GM12891 (cell line): Measurements from ENCODE around the gene PCARE.
"Not testable (repeated sequence)": the region's sequence is repeated elsewhere in the genome, so short reads cannot be mapped to it uniquely, and the experiment has no call there.

Experiments
- DNase-seq: peaks from one replicate; pipeline ENCODE4 v3.0.0; 2011; ENCODE audit warnings: low spot score; ENCODE audit not compliant: insufficient read length
- FAIRE-seq: peaks from 2 replicates; lab custom pipeline; 2011; peaks lifted over from hg19 to GRCh38; lab: Jason Lieb, UNC
- PAX5 ChIP-seq: IDR thresholded peaks from 2 replicates; pipeline ENCODE4 v1.6.1; 2011; ENCODE audit warnings: low read length, moderate library complexity, mild to moderate bottlenecking; ENCODE audit not compliant: insufficient read depth, severe bottlenecking
- POLR2A ChIP-seq: IDR thresholded peaks from 2 replicates; pipeline ENCODE4 v1.6.1; 2011; ENCODE audit warnings: low read depth, low read length, control low read depth
- POLR2AphosphoS5 ChIP-seq: IDR thresholded peaks from 2 replicates; pipeline ENCODE4 v1.6.1; 2011; ENCODE audit warnings: low read depth, low read length, control low read depth
- POU2F2 ChIP-seq: IDR thresholded peaks from 2 replicates; pipeline ENCODE4 v1.6.1; 2011; ENCODE audit warnings: low read depth, mild to moderate bottlenecking, control low read depth, low read length, moderate library complexity
- SPI1 ChIP-seq: IDR thresholded peaks from 2 replicates; pipeline ENCODE4 v1.6.1; 2011; ENCODE audit warnings: low read depth, low read length, control low read depth
- TAF1 ChIP-seq: IDR thresholded peaks from 2 replicates; pipeline ENCODE4 v1.6.1; 2011; ENCODE audit warnings: low read depth, low read length, control low read depth

The PCARE gene

DNA sequence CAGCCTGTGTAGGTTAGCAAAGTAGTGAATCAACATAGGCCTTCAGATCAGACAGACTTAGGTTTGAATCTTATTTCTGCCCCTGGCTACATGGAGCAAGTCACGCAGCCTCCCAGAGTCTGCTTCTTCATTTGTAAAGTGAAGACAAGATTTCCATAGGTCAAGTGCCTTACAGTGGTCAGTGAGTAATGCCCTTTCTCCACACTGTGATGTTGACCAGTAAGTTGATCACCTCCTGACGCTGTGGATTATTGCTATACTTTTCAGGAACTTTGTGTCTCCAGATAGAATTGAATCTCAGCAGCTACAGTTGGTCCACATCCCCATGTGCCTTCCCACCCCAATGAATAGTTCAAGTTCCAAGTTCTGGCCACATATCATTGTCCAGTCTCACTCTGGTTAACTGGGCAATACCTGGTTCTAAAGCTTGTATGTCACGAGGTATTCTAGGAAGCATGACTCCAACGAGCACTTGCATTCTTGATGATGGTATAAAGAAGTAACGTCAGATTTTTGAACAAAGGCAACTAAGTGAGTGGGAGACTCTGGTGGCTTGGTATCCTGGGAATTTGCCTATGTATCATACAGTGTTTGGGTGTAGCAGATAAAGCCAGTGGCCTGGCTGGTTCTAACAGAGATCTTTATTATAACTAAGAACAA lies 38.8 kb upstream of the PCARE start:
- DNase-seq (no peak), FAIRE-seq (no peak)
- TF ChIP-seq PAX5, result no peak
- no peak for TF ChIP-seq SPI1
- no peak for TF ChIP-seq TAF1
- TF ChIP-seq POU2F2, result no peak
- TF ChIP-seq POLR2AphosphoS5, result no peak
- TF ChIP-seq POLR2A, result no peak

DNA sequence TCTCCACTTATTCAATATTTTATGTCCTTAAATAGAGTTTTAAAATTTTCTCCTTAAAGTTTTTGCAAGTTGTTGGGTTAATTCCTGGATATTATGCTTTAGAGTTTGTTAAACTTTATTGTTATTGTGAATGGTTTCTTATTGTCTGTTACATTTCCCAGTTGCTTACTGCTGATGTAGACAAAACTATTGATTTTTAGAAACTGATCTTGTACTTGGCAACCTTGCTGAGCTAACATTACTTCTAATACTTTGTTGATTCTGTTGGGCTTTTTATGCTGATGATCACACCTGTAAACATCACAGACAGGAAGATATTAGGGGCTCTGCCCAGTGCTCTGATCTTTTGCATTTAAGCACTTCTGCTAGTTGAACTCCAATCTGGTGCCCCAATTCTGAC lies 38.1 kb upstream of the PCARE start:
- DNase-seq, result no peak
- FAIRE-seq, result no peak
- TF ChIP-seq SPI1 (no peak), POU2F2 (no peak), PAX5 (no peak), TAF1 (no peak), POLR2A (no peak), POLR2AphosphoS5 (no peak)

DNA sequence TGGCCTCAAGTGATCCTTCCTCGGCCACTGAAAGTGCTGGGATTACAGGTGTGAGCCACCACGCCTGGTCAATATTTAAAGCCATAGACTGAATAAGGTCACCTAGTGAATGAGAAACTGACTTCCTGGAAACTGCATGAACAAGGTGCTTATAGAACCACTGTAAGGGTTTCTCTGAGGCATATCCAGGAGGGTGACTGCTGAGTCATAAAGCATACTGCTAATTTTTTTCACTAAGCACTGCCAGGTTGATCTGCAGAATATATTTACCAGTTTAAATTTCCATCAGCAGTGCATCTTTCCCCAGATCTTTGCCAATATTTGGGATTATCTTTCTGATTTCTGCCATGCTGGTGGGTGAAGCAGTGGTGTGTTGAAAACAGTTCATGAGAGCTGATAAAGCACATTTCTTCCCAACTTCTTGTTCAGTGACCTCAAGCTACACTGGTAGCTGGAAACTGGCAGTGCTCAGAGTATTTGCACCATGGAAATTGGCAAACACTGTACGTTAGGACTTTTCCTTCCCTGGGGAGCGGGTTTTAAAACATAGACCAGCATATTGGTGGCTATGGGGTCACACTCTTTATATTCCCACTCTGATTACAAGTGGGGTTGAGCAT lies 36.7 kb upstream of the PCARE start:
- no peak for TF ChIP-seq POLR2AphosphoS5
- no peak for TF ChIP-seq TAF1
- no peak for DNase-seq
- peak; percentile 63 for FAIRE-seq

DNA sequence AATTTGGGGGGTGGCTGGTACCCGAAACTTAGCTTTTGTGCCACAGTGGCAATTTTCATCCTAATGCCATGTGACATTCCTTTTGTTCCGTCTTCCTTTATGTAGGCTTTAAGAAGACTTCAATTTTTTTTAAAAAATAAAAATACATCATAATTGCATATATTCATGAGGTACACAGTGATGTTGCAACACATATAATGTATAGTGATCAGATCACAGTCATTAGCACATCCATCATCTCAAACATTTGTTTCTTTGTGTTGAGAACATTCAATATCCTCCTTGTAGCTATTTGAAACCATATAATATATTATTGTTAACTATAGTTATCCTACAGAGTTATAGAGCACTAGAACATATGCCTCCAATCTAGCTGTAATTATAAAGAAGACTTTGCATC lies 34.9 kb upstream of the PCARE start:
- no peak for TF ChIP-seq POLR2A
- no peak for TF ChIP-seq SPI1
- no peak for TF ChIP-seq POU2F2
- TF ChIP-seq POLR2AphosphoS5, result no peak
- TF ChIP-seq TAF1, result no peak
- TF ChIP-seq PAX5, result no peak
- FAIRE-seq, result no peak
- no peak for DNase-seq

DNA sequence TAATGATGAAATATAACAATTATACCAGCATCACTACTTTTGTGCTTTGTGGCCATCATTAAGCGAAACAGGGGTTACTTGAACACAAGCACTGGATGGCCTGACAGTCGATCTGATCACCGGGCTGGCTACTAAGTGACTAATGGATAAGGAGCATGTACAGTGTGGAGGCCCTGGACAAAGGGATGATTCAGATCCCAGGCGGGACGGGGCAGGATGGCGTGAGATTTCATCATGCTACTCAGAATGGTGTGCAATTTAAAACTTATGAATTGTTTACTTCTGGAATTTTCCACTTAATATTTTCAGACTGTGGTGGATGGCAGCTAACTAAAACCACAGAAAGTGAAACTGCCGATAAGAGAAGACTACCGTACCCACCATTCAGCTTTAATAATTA lies 33.9 kb upstream of the PCARE start:
- DNase-seq (no peak), FAIRE-seq (no peak)
- TF ChIP-seq POLR2A (no peak), TAF1 (no peak), POU2F2 (no peak), SPI1 (no peak)

DNA sequence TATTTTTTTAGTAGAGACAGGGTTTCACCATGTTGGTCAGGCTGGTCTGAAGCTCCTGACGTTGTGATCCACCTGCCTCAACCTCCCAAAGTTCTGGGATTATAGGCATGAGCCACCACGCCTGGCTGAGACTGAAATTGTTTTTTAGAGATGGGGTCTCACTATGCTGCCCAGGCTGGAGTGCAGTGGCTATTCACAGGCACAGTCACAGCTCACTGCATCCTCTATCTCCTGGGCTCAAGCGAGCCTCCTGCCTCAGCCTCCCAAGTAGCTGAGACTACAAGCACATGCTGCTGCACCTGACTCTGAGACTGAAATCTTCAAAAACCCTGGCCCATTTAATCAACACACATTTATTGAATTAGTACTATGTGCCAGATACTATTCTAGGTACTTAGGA lies 33.2 kb upstream of the PCARE start:
- not testable (repeated sequence) for FAIRE-seq, DNase-seq

DNA sequence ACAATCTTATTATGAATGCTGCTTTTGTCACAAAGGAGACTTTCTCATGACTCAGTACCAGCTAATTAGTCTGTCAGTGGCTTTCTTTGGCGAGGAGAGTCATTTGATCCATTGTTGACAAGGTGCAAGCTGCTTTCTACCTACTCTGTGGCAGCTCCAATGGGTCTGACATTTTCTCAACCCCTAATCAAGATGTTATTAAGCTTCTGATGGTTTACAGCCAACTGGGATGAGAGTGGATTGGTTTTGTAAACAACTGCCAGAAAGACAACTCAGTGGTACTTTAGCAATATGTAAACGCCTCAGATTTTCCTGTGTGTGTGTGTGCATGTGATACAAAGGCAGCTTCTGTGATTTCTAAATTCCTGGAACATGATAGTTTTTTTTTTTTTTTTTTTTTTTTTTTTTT lies 32.7 kb upstream of the PCARE start:
- FAIRE-seq (no peak), DNase-seq (no peak)
- TF ChIP-seq SPI1 (no peak), PAX5 (no peak), TAF1 (no peak), POLR2A (no peak)

DNA sequence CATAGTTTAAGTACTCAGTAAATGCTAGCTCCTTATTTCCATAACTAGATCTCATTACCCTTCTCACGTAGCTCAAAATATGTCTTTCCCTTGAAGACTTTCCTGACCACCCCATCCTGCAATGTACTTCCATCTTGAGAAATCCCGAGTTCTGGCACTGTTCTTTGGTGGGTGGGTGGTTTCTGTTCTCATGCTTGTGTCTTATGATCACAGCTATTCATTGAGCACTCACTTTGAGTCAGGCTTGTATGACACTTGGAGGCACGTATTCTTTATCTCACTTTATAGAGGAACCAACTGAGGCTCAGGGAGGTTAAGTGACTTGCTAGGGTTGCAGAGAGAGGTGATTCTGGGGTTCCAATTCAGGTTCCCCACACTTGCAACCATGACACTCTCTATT lies 31.9 kb upstream of the PCARE start:
- no peak for FAIRE-seq

DNA sequence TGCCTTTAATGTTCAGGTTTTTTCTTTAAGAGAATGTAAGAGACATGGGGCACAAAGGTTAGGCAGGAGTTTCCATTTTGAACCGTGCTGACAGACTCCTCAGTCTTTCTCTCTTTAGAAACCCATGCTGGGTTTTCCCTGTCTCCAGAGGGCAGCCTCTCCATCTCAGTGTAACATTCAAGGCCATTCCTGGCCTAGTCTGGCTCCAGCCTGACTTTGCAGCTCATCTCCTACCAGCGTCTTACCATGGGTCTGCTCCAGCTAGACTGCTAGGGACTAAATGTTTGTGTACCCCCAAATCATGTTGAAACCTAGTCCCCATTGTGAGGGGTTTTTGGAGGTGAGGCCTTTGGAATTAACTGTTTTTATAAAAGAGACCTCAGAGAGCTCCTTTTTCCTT lies 31.1 kb upstream of the PCARE start:
- FAIRE-seq, result no peak
- no peak for TF ChIP-seq POLR2A
- TF ChIP-seq POLR2AphosphoS5, result no peak
- TF ChIP-seq PAX5, result no peak
- DNase-seq, result no peak

More for the DNA sequence above, 31.9 kb upstream of the PCARE start:
- DNase-seq, result no peak
- no peak for TF ChIP-seq SPI1
- no peak for TF ChIP-seq POLR2A
- TF ChIP-seq PAX5, result no peak
- no peak for TF ChIP-seq TAF1
- TF ChIP-seq POU2F2, result no peak
- no peak for TF ChIP-seq POLR2AphosphoS5

DNA sequence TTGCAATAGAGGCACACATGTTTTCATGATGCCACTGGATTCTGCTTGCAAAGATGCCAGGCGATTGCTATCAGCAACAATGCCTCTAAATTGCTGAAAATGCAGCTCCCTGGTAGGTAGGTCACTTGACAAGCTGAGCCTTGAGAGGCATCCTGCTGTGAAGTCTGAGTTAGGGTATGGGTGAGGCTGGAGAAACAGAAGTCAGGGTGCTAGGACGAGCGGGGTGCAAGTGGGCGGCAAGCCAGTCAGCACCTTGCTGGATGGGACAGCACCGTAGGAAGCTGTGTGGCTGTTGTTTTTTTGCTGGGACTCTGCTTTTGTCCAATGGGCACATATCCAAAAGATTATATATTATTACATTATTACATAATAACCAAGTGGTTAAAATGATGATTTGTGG lies 30.4 kb upstream of the PCARE start:
- TF ChIP-seq POLR2A (no peak), SPI1 (no peak), PAX5 (no peak), TAF1 (no peak), POLR2AphosphoS5 (no peak), POU2F2 (no peak)
- DNase-seq (no peak), FAIRE-seq (peak; percentile 33)
